Hematopoietic multipotent progenitor cell (in vitro differentiated cells): ENCODE data around the gene PRKACA. TPM values are rescaled to one million over a fixed set of nuclear protein-coding genes. Genes with fewer than 3 reads are reported as not detected.
A peak's percentile ranks its signal among the peaks of the same experiment; 100 is the strongest.

ENCODE experiments used
- DNase-seq, 3 donors: peaks; one replicate each; pipeline ENCODE4 v3.0.0-alpha.2; 2011 to 2015; ENCODE audit warnings: low read depth in 2 of 3, low spot score in 2 of 3
- total RNA-seq: library from RNA; depleted of rRNA; stranded (reverse); fragments of >200 nt; gene quantifications from one replicate; pipeline ENCODE4 v1.2.3, GENCODE V29; 2012

PRKACA gene
- total RNA-seq, result 19.4 TPM

DNA sequence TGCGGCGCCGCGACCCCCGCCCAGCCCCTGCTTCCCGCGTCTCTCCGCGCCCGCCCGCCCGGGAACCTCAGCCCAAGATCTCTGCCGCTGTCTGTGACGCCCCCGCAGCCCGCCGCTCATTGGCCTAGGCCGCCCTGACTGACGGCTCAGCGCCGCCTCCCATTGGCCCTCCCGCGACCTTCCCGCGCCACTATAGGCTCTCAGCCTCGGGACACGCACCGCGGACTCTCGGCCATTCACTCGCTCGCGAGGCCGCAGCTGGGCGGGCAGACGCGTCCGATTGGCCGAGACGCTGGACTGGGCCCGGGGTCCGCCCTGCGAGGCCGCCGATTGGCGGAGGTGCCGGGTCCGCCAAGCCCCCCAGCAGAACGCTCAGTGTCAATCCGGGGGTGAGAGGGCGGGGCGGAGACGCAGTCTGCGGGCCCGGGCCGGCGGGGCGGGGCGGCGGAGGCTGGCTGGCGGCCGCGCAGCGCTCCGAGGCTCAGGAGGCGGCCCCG lies at the start of gene PRKACA:
PRKACA (minus strand) TSS at position 95 of the 497 bp plus-strand sequence. CDS start 215 bp downstream, outside the sequence.
- DNase-seq, result peak; percentile 92 to 99 (median 98)

- DNase-seq, result peak in 1 of 3 donors; percentile 11
These were observed 49.5 kb upstream of the PRKACA start for GRCh38 chr19:14166999-14167575.

DNA sequence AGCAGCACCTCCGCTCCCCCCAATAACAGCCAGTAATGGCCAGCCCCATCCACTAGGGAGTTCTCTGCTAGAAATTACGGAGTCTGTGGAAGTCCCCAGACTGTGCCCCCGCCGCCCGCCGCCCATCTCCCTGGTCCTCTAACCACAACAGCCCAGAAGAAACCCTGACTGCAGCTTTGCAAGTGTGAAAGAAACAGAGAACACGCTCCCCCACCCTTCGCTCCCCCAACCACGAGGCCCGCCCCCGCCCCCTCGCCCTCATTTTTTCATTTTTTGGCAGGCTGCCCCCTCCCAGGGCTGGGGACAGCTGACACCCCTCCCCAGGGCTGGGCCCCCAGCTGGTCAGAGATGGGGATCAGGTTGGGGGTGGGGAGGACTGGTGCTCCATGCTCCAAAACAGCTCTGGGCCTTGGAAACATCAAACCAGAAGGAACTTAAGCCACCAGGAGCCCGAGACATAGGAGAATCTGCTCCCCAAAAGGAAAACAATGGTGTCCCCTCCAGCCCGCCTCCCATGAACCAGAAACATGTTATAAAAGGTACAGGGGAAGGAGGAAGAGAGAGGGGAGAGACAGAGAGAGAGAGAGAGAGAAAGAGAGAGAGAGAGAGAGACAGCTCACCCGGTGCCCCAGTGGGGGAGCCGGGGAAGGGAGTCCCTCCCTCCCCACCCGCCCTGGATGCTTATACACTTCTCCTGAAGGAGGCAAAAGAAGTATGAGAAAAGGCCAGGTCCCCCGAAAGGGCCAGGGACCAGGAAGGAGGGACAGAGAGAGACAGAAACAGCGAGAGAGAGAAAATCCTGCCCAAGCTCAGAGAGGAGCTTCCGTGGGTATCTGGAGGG lies 48.6 kb upstream of the PRKACA start:
- peak in 1 of 3 donors; percentile 47 for DNase-seq

- no peak for DNase-seq
These were observed 47.3 kb upstream of the PRKACA start for GRCh38 chr19:14164724-14165493.

- no peak for DNase-seq
These were observed 46.5 kb upstream of the PRKACA start for GRCh38 chr19:14164082-14164481.

GRCh38 chr19:14162871-14163297 lies 45.3 kb upstream of the PRKACA start:
- DNase-seq, result no peak

DNA sequence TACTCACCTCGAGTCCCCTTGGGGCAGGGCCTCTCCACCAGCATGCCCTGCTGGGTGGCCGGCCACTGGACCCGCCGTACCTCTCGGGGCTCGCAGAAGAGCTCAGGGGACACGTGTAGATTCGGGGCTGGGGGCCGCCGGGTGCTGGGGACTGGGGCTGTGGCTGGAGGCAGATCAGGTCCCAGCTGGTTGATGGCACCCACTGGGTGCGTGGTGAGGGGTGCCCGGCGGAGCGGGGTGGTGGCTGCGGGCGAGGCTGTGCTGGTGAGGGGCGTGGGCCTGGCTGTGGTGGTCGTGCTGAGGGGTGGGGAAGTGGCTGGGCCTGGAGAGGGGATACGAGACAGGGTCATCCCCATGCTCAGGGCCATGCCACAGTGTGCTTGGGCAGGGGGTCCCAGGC lies 43.7 kb upstream of the PRKACA start:
- no peak for DNase-seq

- DNase-seq, result no peak
These were observed 42.6 kb upstream of the PRKACA start for GRCh38 chr19:14160017-14160703.

- DNase-seq, result no peak
These were observed 41.5 kb upstream of the PRKACA start for GRCh38 chr19:14159059-14159458.

- DNase-seq, result no peak
These were observed 40.9 kb upstream of the PRKACA start for GRCh38 chr19:14158276-14159023.

GRCh38 chr19:14156971-14157717 lies 39.6 kb upstream of the PRKACA start:
- no peak for DNase-seq

DNA sequence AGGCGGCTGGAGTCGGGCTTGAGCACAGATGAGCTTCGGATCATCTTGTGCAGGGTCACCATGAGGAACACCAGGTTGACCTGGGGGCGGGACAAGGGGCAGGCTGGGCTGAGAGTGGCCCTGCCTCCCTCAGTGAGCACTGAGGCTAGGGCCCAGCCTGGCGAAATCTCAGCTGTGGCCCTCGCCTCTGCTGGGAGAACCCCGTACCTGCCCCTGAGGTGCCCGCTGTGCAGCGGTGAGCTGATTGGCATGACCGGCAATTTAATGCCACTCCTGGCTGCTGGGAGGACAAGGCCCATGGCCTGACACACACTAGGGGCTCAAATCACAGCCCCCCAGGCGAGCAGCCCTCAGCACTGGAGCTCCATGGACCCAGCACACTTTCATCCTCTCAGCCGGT lies 38.6 kb upstream of the PRKACA start:
- DNase-seq, result no peak

DNA sequence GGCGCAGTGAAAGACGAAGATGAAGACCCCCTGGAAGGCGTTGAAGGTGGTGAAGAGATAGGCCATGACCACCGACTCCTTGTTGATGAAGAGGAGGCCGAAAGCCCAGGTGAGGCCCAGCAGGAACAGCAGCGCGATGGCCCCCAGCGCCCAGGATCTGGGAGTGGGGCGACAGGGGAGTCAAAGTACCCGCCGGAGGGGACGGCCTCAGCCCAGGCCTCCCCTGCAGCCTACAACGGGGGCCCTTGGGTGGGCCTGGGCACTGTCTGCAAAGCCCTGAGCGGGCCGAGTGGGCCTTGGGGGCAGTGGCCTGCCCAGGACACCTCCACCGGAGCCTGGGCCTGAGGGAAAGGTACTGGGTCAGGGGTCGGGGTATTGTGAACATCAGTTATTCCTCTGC lies 37.8 kb upstream of the PRKACA start:
- DNase-seq, result no peak

GRCh38 chr19:14152713-14153112 lies 35.2 kb upstream of the PRKACA start:
- no peak for DNase-seq

DNA sequence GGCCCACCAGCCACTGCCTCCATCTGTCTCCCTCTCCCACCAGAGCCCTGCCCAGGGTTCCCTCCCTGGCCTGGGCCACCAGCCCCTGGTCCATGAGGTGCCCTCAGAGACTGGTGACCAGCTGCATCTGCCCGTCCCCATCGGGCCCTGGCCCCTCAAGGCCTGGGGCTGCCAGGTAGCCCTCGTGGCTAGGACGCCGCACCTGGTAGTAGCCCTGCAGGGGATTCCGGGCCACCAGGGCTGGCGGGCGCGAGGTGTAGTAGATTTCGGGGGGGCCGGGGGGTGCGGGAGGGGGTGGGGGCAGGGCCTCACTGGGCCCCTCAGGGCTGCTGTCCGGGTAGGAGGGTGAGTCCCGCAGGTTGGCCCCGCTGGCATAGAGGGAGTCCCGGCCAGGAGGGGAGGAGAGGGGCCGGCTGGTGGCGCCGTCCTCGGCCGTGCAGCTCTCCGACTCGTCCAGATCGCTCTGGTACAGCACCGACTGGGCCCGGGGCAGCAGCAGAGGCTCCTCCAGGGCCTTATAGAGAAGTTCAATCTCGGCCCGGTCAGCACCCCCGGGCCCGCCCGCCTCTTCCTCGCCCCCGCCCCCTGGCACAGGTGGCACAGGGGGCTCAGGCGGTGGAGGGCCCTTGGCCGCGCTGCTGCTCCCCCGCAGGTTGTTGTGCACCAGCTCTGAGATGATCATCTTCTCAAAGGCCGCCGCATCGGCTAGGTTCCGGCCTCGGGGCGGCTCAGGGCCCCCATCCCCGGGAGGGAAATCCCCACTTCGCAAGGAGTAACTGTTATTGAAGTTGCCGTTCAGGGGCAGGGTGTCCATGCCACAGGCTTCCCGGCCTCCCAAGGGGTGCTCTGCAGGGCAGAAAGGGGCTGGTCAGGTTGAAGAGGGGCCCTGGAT lies 33.5 kb upstream of the PRKACA start:
- no peak for DNase-seq

GRCh38 chr19:14150041-14150769 lies 32.6 kb upstream of the PRKACA start:
- peak in 1 of 3 donors; percentile 20 for DNase-seq

GRCh38 chr19:14149509-14149994 lies 32.0 kb upstream of the PRKACA start:
- DNase-seq, result peak in 2 of 3 donors; percentile 54 to 55
